Heart right ventricle (tissue), 16 donors: ENCODE measurements around the gene ANXA1. TPM values are rescaled to one million over a fixed set of nuclear protein-coding genes. Genes with fewer than 3 reads are reported as not detected.

Experiments used
- ATAC-seq, 8 donors: fragments of 200-7000 bp; cut with Tn5 transposase; one replicate each; pipeline ENCODE4 v1.9.1; 2020; ENCODE audit warnings: mild to moderate bottlenecking in 8 of 8, moderate library complexity in 8 of 8, moderate number of reproducible peaks in 1 of 8
- DNase-seq, 2 donors: peaks; one replicate each; pipeline ENCODE4 v3.0.0-alpha.2; 2020
- H3K27ac ChIP-seq, 10 donors: fragments of 200-600 bp; sonication (generic) in 2 of 10; one replicate each; pipeline versions ENCODE4 v1.5.0 to v1.8.0; 2020 to 2022; ENCODE audit warnings: mild to moderate bottlenecking in 3 of 10
- H3K27me3 ChIP-seq, 7 donors: fragments of 200-600 bp; one replicate each; pipeline ENCODE4 v1.8.0; 2021 to 2022; ENCODE audit warnings: mild to moderate bottlenecking in 2 of 7
- H3K36me3 ChIP-seq, 9 donors: fragments of 200-600 bp; sonication (generic) in 1 of 9; one replicate each; pipeline versions ENCODE4 v1.5.0 to v1.8.0; 2020 to 2022; ENCODE audit warnings: mild to moderate bottlenecking in 2 of 9
- H3K4me1 ChIP-seq, 9 donors: fragments of 200-600 bp; sonication (generic) in 1 of 9; one replicate each; pipeline versions ENCODE4 v1.5.0 to v1.8.0; 2020 to 2022; ENCODE audit warnings: mild to moderate bottlenecking in 4 of 9
- H3K4me3 ChIP-seq, 10 donors: fragments of 200-600 bp; sonication (generic) in 2 of 10; one replicate each; pipeline versions ENCODE4 v1.5.0 to v1.8.0; 2020 to 2022; ENCODE audit warnings: mild to moderate bottlenecking in 7 of 10, moderate library complexity in 2 of 10
- H3K9me3 ChIP-seq, 11 donors: fragments of 200-600 bp in 10 of 11; sonication (generic) in 2 of 11; one replicate each; pipeline versions ENCODE4 v1.5.0 to v1.8.0; 2013 to 2022; ENCODE audit warnings: mild to moderate bottlenecking in 2 of 11, control low read depth in 1 of 11, moderate library complexity in 1 of 11
- WGBS, 2 donors: extraction: QIAGEN DNeasy Blood & Tissue Kit; methylation state at CpG; one replicate each; pipeline ENCODE4 v1.1.7; 2013; ENCODE audit warnings: inconsistent platforms in 1 of 2; 5-methylcytosine and 5-hydroxymethylcytosine counted together
- intact Hi-C, 10 donors: fragments of 100-400 bp; cut with DNase I; formaldehyde crosslinking; loops; one replicate each; pipeline versions ENCODE4 v1.11.1 to v1.14.2; 2022
- polyA plus RNA-seq, 2 donors: library from polyadenylated mRNA; stranded (reverse); fragments of 200-250 nt; gene quantifications; one replicate each; pipeline ENCODE4 v1.2.3, GENCODE V29; 2013
- total RNA-seq, 10 donors: library from RNA; stranded (reverse); fragmentation: NEBNext Ultra II Directional in 3 of 10; extraction: Animal tissue kit (Norgen Biotek cat#: 25700) in 3 of 10; gene quantifications; one replicate each; pipeline versions ENCODE4 v1.2.1 to v1.2.4, GENCODE V29; 2021 to 2023
- TF ChIP-seq, protein P1 (sequence below), 9 donors: fragments of 200-600 bp; sonication (generic) in 2 of 9; IDR thresholded peaks; one replicate each; pipeline versions ENCODE4 v1.5.0 to v1.8.0; 2021 to 2022; ENCODE audit warnings: antibody characterized with exemption in 9 of 9, mild to moderate bottlenecking in 5 of 9, moderate library complexity in 1 of 9
- donor health status: Arrhythmogenic right ventricular cardiomyopathy.
- donor health status: ischemic (EF 13 %, LVEDD 7.1; RV severe dilation, severe dysfunction).
- donor health status: healthy with polysubstance abuse.
- donor health status: DM: no; HTN: yes; CAD: no.
- donor health status: DM: no; HTN: no; CAD: no.
- donor health status: ischemic (EF 25% LVEDD 6.9; RV normal size, moderate dysfunction).
- donor health status: ischemic (EF 25% LVEDD 5.7; RV mildly dilated, moderate dysfunction).
- donor health status: healthy.
- donor health status: DM: yes; HTN: yes; CAD: no.
- donor health status: Ischemic cardiomyopathy.
- donor health status: ischemic (EF 35%, LVEDD 5.7; RV mildly dilated, moderate dysfunction).
- donor health status: nonischemic (EF 11% LVEDD 7.7; RV severe dilation, severe dysfunction).
- donor health status: DM: yes; HTN: yes; CAD: no.
- donor health status: PGD.
- donor health status: ischemic (EF 29% LVEDD 5.4; RV normal size, mild dysfunction).
- donor health status: nonischemic (EF 23%, LVEDD 6.1; RV moderate dilation, normal function).

Gene ANXA1
- total and polyA plus RNA-seq, 12 donors: 21.1 to 126 (median 40.7) TPM

DNA sequence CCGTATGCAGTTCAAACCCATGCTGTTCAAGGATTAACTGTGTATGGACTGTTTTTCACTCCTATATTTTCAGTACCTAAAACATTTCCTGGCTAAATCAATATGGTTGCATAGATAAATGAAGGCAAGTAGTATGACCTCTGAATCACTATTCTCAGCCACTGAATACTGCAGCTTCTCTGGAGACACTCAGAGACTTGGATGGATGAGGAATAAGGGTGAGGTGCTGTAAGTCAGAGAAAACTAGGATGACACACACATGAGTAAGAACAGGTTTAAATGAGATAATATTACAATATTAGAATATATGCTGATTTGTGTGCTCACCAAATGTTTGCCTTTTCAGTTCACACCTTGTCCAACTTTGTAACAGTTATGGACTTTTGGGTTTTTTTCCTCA, 26.0 kb upstream of the ANXA1 start:
- Histone ChIP-seq H3K36me3 (no peaks in the 10 kb centered on the region), H3K4me3 (no peak overlapping the region), H3K4me1 (no peaks in the 10 kb centered on the region), H3K27me3 (no peaks in the 10 kb centered on the region), H3K27ac (no peak overlapping the region), H3K9me3 (no peaks in the 10 kb centered on the region)
- ATAC-seq (no peak), DNase-seq (no peak)
- intact Hi-C loops: loop anchor here in 1 of 10 donors (5.0 kb wide), 1 partner anchor 42 kb away; no protein-coding TSS in a partner anchor
- 78 to 82% methylated on average over 1 of the region's 1 CpG for WGBS, 2 donors
- TF ChIP-seq, protein P1, sequence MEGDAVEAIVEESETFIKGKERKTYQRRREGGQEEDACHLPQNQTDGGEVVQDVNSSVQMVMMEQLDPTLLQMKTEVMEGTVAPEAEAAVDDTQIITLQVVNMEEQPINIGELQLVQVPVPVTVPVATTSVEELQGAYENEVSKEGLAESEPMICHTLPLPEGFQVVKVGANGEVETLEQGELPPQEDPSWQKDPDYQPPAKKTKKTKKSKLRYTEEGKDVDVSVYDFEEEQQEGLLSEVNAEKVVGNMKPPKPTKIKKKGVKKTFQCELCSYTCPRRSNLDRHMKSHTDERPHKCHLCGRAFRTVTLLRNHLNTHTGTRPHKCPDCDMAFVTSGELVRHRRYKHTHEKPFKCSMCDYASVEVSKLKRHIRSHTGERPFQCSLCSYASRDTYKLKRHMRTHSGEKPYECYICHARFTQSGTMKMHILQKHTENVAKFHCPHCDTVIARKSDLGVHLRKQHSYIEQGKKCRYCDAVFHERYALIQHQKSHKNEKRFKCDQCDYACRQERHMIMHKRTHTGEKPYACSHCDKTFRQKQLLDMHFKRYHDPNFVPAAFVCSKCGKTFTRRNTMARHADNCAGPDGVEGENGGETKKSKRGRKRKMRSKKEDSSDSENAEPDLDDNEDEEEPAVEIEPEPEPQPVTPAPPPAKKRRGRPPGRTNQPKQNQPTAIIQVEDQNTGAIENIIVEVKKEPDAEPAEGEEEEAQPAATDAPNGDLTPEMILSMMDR (IDR thresholded peaks at IDR 0.05): no peak

DNA sequence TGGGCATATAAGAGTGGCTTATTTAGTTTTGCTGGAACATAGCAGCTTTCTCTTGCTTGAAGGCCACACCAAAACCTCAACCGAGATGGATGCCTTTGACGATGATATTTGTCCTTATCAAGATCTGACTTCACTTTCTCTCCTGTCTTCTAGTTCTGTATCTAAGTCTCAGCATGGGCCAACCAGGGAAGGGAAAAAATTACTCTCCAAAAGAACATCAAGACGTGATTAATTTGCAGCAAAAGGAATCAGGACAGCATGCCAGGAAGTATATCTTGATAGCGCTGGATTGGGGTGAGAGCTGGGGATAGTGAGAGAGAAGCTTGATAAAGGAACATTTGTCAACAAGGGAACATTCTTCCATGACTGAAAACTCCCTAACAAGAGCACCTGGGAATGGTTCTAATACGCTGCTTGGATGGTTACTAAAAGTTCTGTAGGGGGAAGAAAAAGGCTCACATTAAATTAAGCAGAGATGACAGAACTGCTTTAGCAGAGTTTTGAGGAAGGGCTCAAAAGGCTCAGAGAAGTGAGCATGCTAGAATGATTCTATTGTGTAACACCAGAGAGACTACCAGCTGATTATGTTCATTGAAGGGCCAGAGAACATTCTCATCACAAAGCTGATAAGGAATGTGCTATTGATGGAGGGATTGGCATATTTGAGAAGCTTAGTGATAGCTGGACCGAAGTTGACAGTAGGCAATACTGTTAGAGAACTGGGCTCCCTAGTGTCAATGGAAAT, 21.6 kb upstream of the ANXA1 start:
- 75 to 77% methylated on average over 6 of the region's 6 CpGs for WGBS, 2 donors
- TF ChIP-seq, protein P1 (IDR thresholded peaks at IDR 0.05): no peak
- Histone ChIP-seq H3K9me3 (no peaks in the 10 kb centered on the region), H3K27me3 (no peaks in the 10 kb centered on the region), H3K27ac (no peak overlapping the region), H3K4me1 (peaks cover 0 to 29% (median 12%) of the 10 kb centered on the region in 9 donors), H3K4me3 (no peak overlapping the region), H3K36me3 (no peaks in the 10 kb centered on the region)
- intact Hi-C loops: loop anchor here in 2 of 10 donors (5.0 kb wide), 2 partner anchors 37 to 52 kb away; no protein-coding TSS in a partner anchor
- DNase-seq (no peak), ATAC-seq (no peak)

DNA sequence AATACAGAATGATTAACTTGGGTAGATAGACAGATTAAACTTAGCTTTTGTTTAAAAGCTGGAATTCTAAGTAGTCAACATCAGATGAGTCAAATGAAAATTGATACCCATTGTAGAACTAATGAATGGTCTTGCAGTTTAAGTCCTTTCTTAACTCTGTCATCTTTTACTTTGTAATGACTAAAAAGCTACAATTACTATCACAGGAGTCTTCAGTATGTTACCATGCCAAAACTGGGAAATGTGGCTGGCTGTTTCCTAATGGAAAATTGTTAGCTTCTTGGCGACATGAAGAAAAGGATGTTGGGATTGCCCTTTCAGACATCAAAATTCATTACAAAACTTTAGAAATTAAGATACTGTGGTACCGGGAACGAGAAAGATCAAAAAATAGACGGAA, 20.2 kb upstream of the ANXA1 start:
- no peaks in the 10 kb centered on the region for H3K36me3 ChIP-seq
- WGBS, 2 donors: 44 to 45% methylated on average over 4 of the region's 4 CpGs
- TF ChIP-seq, protein P1 (IDR thresholded peaks at IDR 0.05): no peak
- H3K27ac ChIP-seq: peak overlapping the region in 9 of 10 donors; percentile 57 to 91 (median 83)
- DNase-seq: no peak
- intact Hi-C loops: loop anchor here in 1 of 10 donors (5.0 kb wide), 1 partner anchor 51 kb away; no protein-coding TSS in a partner anchor
- no peaks in the 10 kb centered on the region for H3K9me3 ChIP-seq
- no peaks in the 10 kb centered on the region for H3K27me3 ChIP-seq
- H3K4me1 ChIP-seq: peaks cover 0 to 29% (median 12%) of the 10 kb centered on the region in 9 donors
- H3K4me3 ChIP-seq: peak overlapping the region in 6 of 10 donors; percentile 41 to 64 (median 56)
- ATAC-seq: no peak

- H3K4me3 ChIP-seq: peak overlapping the region; percentile 8 to 64 (median 52)
- peaks cover 0 to 29% (median 12%) of the 10 kb centered on the region in 9 donors for H3K4me1 ChIP-seq
- H3K27ac ChIP-seq: peak overlapping the region; percentile 14 to 91 (median 80)
- peak; percentile 38 to 96 (median 94) for ATAC-seq
- TF ChIP-seq, protein P1 (IDR thresholded peaks at IDR 0.05): no peak
- no peaks in the 10 kb centered on the region for H3K27me3 ChIP-seq
- H3K9me3 ChIP-seq: no peaks in the 10 kb centered on the region
- intact Hi-C loops: loop anchor here in 2 of 10 donors (2.0 to 5.0 kb wide), 2 partner anchors 21 to 50 kb away; no protein-coding TSS in a partner anchor
- DNase-seq: peak; percentile 54 to 79
- no peaks in the 10 kb centered on the region for H3K36me3 ChIP-seq
- 5 to 13% methylated on average over 15 of the region's 15 CpGs for WGBS, 2 donors
These were observed 19.5 kb upstream of the ANXA1 start for GRCh38 chr9:73132034-73132776.
